T1000 (cell line): ENCODE results near the gene ENO2.
"Not testable (repeated sequence)": the region's sequence is repeated elsewhere in the genome, so short reads cannot be mapped to it uniquely, and the experiment has no call there.

Experiments used
- DNase-seq: peaks from one replicate; lab custom pipeline; 2025; ENCODE audit warnings: mixed read lengths; lab: John Stamatoyannopoulos, UW

The ENO2 gene

GRCh38 chr12:6914246-6914946 is at the start of gene ENO2:
TSS of gene ENO2 (plus strand) at chr12:6914580. CDS start at chr12:6915833, 1,253 bp downstream.
- DNase-seq: peak; percentile 48

GRCh38 chr12:6865307-6865706 is 49.1 kb upstream of the ENO2 start:
- DNase-seq: not testable (repeated sequence)

GRCh38 chr12:6866163-6866919 is 48.0 kb upstream of the ENO2 start:
- DNase-seq: no peak

GRCh38 chr12:6866920-6867412 is 47.4 kb upstream of the ENO2 start:
- no peak for DNase-seq

DNA sequence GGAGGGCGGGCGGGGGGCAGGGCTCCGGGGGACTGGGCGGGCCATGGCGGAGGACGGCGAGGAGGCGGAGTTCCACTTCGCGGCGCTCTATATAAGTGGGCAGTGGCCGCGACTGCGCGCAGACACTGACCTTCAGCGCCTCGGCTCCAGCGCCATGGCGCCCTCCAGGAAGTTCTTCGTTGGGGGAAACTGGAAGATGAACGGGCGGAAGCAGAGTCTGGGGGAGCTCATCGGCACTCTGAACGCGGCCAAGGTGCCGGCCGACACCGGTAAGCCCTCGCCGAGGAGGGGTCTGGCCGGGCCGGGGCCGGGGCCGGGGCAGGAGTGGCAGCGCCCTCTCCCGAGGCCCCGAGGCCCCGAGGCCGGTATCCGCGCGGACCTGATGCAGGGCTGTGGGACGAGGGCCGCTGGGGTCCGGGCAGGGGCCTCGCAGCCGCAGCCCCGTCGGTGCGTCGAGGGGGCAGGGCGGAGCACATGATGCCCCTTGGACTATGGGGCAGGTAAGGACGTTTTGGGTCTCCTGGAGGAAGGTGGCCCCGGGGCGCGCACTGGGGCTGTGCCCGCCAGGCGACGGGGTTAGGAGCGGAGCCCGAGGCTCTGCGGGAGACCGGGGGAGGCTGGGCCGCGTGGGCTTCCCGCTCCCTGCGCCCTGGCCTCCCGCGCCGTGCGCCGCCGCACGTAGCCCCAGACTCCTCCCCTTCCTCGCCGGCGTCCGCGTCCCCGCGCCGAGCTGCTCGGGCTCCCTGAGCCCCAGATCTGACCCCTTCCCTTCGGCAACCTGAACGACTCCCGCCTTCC is 46.8 kb upstream of the ENO2 start, which contains the start of gene TPI1:
Gene TPI1 (plus strand): TSS at position 119 of the 798 bp plus-strand sequence. CDS start 36 bp downstream, at position 155.
- DNase-seq: peak; percentile 82

GRCh38 chr12:6868211-6869048 is 46.0 kb upstream of the ENO2 start:
- DNase-seq: no peak

DNA sequence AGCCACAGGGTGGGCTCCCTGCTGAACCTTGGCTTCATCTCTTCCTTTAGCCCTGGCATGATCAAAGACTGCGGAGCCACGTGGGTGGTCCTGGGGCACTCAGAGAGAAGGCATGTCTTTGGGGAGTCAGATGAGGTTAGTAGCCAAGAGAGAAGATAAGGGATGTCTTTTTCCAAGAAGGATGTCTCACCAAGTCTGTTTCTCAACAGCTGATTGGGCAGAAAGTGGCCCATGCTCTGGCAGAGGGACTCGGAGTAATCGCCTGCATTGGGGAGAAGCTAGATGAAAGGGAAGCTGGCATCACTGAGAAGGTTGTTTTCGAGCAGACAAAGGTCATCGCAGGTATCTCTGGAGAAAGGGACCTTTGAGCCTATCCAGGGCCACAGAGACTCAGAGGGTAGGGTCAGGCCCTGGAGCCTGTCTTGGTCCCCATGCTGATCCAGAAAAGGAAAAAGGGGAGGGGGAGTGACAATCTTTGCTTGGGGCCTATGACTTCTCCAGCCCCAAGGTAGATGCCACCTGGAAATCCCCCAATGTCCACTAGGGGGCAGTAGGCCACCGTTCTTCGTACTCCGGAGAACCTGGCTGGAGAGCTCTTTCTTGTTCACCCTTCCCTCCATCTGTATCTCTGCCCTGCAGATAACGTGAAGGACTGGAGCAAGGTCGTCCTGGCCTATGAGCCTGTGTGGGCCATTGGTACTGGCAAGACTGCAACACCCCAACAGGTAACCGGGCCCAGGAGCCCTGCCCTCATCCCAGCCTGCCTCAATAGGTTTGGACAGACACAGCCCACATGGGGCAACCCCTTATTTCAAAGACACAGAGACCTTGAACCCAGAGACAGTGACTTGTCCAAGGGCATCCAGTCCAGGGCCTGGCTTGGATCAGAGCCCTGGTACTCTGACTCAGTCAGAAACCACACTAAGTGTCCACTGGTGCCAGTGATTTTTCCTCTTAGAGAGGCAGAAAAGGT is 45.0 kb upstream of the ENO2 start:
- peak; percentile 42 for DNase-seq

GRCh38 chr12:6870304-6870703 is 44.1 kb upstream of the ENO2 start:
- DNase-seq: not testable (repeated sequence)

DNA sequence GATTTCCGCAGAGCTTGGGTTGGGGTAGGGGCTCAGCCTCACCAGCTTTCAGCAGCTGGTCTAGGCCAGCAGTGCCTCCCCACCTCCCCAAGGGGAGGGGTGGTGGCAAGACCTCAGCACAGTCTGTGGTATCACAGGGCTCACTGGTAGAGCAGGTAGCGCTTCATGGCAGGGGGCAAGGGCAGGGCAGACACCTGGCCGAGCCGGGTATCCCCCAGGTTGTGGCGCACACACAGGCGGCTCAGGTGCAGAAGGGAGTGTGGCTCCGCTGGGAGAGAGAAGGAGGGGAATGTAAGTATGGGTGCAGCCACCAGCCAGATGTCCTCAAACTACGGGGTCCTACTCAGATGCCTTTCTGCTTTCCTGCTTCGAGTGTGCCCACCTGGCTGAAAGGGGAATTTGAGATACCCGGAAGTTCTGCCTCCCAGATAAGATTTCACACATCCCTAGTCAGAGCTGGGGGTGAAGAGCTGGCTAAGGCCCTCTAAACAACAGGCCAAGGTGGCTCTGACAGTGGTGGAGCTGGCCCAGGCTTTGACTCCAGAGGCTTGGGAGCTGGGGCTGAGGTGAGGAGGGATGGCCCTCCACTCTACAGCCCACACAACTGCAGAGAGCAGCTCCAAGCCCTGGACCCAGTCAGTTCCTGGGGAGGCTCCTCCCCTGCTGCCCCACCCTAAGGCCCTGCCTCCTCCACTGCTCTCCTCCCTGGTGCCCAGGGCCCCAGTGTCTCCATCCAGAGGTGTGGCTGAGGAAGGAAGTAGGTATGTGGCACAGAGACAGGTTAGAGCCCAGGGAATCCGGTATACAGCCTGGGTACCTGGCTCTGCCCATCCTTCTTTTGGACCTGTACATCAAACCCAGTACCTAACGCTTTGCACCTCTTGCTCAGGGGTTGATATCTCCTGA is 43.1 kb upstream of the ENO2 start:
- no peak for DNase-seq

DNA sequence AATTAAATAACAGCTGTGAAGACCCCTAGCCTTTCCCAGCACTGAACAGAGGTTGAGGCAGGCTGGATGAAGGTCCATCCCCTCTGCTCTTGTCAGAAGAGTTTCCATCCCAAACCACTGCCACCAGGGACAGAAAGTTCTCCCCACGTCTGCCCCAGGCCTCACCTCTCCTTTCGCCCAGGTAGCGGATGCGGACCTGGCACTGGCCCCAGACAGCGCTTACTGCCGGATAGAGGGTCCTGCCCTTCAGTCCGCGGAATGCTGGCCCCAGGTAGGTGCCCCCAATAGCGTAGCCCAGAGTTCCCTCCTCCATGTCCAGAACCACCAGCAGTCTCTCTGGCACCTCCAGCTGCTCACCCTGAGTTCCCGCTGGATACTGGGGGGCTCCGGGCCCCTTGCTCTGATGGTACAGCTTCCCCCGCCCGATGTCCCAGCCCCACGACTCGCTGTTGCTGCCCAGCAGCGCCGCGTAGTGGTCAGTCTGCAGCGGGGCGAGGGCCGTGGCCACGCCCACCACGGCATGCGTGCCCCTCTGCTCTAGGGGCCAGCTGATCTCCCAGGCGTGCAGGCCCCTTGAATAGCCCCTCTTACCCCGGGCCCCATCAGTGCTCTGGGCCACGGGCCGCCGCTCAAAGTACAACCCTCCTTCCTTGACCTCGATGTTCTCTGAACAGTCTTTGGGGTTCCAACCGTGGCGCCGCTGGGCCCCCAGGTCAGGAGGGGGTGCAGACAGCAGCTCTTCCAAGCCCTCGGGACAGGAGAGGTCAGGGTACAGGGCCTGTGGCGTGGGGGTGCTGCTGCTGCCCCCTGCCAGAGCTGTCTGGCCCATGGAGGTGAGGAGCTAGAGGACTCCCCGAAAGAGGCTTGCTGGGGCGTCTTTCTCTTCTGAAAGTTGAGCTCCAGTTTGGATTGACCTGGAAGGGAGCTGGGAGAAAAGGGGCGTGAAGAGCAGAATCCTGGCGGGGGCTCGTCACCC is 42.0 kb upstream of the ENO2 start:
- peak; percentile 46 for DNase-seq

DNA sequence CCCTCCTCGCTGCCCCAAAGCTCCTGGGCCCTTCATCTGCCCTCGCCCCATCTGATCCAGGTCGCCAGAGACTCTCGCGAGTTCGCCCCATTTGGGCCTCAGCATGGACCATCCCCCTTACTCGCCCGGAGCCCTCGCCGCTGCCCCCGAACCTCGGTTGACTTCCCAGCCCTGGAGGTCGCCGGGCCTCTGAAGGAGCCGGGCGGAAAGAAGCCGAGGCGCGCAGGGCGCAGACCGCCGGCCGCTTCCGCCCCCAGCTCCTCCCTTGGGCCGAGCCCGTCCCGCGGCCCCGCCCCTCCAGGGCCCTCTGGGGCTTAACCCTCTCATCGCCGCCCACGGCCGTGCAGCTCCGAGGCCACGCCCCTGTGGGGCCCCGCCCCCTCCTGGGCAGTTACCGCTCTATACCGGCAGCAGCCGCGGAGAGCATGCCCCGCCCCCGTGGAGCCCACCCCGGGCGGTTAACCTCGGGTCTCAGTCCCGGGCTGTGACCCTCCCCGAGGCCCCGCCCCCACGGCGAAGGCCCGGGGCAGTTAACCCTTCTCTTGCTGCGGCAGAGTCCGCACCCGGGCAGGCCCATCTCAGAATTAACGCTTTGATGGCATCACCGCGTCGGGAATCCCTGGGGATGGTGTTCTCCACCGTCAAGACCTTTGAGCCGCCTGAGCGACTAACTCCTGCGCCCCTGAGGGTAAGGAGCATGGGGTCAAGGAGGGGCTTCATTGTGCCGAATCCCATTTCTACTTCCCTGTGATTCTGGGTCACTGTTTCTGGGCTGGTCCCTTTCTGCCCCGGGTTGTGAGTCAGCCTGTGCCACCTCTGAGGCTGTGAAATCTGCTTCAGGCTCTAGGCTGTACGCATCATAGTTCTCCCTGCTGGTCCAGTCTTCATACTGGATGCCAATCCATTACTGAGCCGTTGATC is 41.0 kb upstream of the ENO2 start, which contains the start of gene SPSB2:
Gene SPSB2 (minus strand): TSS at position 210 of the 921 bp plus-strand sequence. CDS start 402 bp downstream, outside the sequence.
- peak; percentile 94 for DNase-seq

DNA sequence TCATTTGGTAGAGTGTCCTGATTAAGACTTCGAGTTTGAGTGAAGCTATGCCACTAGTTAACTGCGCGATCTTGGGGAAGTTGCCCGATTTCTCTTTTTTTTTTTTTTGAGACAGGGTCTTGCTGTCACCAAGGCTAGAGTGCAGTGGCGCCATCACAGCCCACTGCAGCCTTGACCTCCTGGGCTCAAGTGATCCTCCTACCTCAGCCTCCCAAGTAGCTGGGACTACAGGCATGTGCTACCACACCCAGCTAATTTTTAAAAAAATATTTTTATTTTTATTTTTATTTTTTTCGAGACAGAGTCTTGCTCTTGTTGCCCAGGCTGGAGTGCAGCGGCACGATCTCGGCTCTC is 40.4 kb upstream of the ENO2 start:
- not testable (repeated sequence) for DNase-seq

DNA sequence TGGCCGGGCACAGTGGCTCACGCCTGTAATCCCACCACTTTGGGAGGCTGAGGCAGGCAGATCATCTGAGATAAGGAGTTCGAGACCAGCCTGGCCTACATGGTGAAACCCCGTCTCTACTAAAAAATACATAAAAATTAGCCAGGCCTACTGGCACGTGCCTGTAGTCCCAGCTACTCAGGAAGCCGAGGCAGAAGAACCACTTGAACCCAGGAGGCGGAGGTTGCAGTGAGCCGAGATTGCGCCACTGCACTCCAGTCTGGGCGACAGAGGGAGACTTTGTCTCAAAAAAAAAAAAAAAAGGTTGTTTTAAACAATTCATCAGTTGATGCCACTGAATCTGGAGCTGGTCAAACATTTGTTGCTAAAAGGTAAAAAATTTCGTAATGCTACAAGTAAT is 34.6 kb upstream of the ENO2 start:
- DNase-seq: not testable (repeated sequence)

- no peak for DNase-seq
Measured at GRCh38 chr12:6883252-6883651, 31.1 kb upstream of the ENO2 start.

DNA sequence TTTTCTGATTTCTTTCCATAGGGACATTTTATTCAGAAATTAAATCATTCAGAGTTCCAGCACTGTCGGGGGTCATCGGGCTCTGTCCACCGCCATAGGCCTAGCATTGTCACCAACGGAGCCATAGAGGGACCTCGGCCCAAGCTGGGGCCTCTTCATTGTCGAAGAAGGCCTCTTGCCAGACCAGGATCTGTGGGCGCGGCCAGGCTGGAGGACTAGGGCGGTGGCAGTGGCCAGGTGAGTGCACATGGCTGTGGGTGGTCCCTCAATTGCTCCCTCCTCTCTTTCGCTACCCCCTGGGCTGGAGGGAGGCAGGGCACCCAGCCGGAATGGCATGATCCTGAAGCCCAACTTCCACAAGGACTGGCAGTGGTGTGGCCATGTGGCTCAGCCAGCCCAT is 30.7 kb upstream of the ENO2 start:
- DNase-seq: no peak

GRCh38 chr12:6884539-6884938 is 29.8 kb upstream of the ENO2 start:
- DNase-seq: no peak
